HPDE6-E6E7 (cell line): ENCODE measurements around the gene ZNF891.

ENCODE experiments used
- DNase-seq: peaks from one replicate; pipeline ENCODE4 v3.0.0; 2011; ENCODE audit warnings: missing footprints; ENCODE audit errors: extremely low spot score

The ZNF891 gene

DNA sequence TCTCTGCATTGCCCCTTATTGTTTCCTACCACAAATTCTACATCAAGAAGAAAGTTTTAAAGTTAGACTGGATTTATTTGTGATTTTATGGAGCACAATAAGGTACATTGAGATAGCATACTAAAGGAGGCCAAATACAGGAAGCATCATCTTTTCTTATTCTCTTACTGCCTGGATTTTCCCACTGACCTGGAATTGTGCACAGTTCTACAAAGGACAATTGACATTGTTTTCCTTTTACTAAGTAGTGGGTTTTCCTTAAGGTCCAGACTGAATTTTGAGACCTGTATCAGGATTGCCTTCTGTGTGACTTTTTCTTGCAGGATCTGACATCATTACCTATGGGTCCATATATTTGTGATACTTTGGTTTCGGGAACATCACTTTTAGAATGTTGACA, 68.1 kb downstream of the ZNF891 start:
- DNase-seq, result no peak

DNA sequence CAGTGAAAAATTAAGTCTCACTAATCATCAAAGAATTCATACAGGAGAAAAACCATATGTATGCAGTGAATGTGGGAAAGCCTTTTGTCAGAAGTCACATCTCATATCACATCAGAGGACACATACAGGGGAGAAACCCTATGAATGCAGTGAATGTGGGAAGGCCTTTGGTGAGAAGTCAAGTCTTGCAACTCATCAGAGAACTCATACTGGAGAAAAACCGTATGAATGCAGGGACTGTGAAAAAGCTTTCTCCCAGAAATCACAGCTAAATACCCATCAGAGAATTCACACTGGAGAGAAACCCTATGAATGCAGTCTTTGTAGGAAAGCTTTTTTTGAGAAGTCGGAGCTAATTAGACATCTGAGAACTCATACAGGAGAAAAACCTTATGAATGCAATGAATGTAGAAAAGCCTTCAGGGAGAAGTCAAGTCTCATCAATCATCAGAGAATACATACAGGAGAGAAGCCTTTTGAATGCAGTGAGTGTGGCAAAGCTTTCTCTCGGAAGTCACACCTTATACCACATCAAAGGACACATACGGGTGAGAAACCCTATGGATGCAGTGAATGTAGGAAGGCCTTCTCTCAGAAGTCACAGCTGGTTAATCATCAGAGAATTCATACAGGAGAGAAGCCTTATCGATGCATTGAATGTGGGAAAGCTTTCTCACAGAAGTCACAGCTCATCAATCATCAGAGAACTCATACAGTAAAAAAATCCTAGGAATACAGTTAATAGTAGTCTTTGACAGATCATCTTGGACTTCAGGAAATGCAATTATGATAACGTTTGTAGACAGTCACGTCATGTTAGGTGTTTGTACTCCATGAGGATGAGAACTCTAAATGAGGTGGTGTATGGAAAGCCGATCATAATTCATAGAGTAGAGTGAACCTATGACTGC, 71.6 kb downstream of the ZNF891 start:
- DNase-seq, result no peak

DNA sequence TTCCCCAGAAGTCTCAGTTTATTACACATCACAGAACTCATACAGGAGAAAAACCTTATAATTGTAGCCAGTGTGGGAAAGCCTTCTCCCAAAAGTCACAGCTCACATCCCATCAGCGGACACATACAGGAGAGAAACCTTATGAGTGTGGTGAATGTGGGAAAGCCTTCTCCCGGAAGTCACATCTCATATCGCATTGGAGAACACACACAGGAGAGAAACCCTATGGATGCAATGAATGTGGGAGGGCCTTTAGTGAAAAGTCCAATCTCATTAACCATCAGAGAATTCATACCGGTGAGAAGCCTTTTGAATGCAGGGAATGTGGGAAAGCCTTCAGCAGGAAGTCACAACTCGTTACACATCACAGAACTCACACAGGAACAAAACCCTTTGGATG, 72.6 kb downstream of the ZNF891 start:
- DNase-seq, result no peak
